PC-3 (cell line): ENCODE results near the gene RTTN.

Experiments used
- CTCF ChIP-seq: fragments of 300-600 bp; sonication (generic); conservative IDR thresholded peaks from 2 replicates; pipeline ENCODE4 v1.5.1; 2017; ENCODE audit warnings: antibody characterized with exemption, low read depth, mild to moderate bottlenecking, low read length
- EZH2 ChIP-seq: fragments of 300-600 bp; sonication (generic); IDR thresholded peaks from one replicate; pipeline ENCODE4 v1.6.1; 2017; ENCODE audit warnings: antibody characterized with exemption, mild to moderate bottlenecking, low read length; ENCODE audit not compliant: unreplicated experiment
- EZH2phosphoT487 ChIP-seq: fragments of 300-600 bp; sonication (generic); IDR thresholded peaks from 2 replicates; pipeline ENCODE4 v1.6.1; 2018; ENCODE audit warnings: mild to moderate bottlenecking, antibody characterized with exemption, low read length, borderline replicate concordance

DNA sequence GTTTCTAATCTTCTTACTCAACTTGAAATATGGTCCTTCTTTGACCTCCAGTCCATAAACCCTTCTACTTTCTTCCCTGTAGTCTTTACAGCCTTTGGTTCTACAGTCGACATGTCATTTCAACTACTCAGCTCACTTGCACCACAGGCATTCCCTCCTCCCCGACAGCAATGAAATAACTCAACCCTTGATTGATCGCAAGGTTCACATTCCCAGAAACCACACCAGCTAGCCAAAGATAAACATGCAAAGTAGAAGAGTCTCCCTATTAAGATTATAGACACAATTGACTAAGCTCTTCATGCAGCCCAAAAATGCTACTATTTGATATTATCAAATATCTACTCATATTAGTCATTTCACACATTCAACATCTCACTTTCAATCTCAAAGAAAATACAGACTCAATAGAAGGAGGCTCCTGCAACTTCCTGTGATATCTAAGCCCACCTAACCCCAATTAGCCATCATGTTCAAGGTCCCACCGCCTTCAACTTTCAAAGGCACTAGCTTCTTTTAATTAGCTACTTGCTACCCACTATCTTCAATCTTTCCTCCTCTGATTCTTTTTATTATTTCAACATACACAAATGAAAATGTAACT, 50.8 kb downstream of the RTTN start:
- no peak for TF ChIP-seq CTCF
- no peak for TF ChIP-seq EZH2phosphoT487
- TF ChIP-seq EZH2: no peak
